ENCODE results near the gene ACKR1.

DNA sequence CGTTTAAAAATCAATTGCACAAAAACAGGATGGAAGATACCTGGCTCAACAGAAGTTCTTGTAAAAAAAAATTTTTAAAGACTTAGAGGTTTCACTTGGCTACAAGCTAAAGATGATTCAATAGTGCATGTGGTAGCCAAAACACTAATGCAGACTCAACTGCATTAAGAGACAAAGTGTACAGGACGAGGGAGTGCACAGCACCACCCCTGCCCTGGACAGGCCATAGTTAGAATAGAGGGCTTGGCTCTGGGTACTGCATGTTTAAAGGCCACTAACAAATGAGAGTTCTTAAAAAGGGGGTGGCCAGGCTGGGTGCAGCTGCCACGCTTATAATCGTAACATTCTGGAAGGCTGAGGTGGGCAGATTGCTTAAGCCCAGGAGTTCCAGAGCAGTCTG lies 7.9 kb downstream of the ACKR1 start:
- TF ChIP-seq YY1 (IDR thresholded peaks at IDR 0.05) = no peak
- TF ChIP-seq, protein P1, sequence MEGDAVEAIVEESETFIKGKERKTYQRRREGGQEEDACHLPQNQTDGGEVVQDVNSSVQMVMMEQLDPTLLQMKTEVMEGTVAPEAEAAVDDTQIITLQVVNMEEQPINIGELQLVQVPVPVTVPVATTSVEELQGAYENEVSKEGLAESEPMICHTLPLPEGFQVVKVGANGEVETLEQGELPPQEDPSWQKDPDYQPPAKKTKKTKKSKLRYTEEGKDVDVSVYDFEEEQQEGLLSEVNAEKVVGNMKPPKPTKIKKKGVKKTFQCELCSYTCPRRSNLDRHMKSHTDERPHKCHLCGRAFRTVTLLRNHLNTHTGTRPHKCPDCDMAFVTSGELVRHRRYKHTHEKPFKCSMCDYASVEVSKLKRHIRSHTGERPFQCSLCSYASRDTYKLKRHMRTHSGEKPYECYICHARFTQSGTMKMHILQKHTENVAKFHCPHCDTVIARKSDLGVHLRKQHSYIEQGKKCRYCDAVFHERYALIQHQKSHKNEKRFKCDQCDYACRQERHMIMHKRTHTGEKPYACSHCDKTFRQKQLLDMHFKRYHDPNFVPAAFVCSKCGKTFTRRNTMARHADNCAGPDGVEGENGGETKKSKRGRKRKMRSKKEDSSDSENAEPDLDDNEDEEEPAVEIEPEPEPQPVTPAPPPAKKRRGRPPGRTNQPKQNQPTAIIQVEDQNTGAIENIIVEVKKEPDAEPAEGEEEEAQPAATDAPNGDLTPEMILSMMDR (IDR thresholded peaks at IDR 0.05; ENCODE audit: low read depth, low read length, missing input control) = no peak
- TF ChIP-seq, protein P2, sequence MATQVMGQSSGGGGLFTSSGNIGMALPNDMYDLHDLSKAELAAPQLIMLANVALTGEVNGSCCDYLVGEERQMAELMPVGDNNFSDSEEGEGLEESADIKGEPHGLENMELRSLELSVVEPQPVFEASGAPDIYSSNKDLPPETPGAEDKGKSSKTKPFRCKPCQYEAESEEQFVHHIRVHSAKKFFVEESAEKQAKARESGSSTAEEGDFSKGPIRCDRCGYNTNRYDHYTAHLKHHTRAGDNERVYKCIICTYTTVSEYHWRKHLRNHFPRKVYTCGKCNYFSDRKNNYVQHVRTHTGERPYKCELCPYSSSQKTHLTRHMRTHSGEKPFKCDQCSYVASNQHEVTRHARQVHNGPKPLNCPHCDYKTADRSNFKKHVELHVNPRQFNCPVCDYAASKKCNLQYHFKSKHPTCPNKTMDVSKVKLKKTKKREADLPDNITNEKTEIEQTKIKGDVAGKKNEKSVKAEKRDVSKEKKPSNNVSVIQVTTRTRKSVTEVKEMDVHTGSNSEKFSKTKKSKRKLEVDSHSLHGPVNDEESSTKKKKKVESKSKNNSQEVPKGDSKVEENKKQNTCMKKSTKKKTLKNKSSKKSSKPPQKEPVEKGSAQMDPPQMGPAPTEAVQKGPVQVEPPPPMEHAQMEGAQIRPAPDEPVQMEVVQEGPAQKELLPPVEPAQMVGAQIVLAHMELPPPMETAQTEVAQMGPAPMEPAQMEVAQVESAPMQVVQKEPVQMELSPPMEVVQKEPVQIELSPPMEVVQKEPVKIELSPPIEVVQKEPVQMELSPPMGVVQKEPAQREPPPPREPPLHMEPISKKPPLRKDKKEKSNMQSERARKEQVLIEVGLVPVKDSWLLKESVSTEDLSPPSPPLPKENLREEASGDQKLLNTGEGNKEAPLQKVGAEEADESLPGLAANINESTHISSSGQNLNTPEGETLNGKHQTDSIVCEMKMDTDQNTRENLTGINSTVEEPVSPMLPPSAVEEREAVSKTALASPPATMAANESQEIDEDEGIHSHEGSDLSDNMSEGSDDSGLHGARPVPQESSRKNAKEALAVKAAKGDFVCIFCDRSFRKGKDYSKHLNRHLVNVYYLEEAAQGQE (IDR thresholded peaks at IDR 0.05) = no peak
- no peak for TF ChIP-seq TAF1 (conservative IDR thresholded peaks at IDR 0.05)
- TF ChIP-seq, protein P3, sequence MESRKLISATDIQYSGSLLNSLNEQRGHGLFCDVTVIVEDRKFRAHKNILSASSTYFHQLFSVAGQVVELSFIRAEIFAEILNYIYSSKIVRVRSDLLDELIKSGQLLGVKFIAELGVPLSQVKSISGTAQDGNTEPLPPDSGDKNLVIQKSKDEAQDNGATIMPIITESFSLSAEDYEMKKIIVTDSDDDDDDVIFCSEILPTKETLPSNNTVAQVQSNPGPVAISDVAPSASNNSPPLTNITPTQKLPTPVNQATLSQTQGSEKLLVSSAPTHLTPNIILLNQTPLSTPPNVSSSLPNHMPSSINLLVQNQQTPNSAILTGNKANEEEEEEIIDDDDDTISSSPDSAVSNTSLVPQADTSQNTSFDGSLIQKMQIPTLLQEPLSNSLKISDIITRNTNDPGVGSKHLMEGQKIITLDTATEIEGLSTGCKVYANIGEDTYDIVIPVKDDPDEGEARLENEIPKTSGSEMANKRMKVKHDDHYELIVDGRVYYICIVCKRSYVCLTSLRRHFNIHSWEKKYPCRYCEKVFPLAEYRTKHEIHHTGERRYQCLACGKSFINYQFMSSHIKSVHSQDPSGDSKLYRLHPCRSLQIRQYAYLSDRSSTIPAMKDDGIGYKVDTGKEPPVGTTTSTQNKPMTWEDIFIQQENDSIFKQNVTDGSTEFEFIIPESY (IDR thresholded peaks at IDR 0.05) = no peak
- no peak for TF ChIP-seq FOXA1 (IDR thresholded peaks at IDR 0.05)
- TF ChIP-seq, protein P4, sequence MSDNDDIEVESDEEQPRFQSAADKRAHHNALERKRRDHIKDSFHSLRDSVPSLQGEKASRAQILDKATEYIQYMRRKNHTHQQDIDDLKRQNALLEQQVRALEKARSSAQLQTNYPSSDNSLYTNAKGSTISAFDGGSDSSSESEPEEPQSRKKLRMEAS (IDR thresholded peaks at IDR 0.05) = no peak
